DND-41 (cell line): Measurements from ENCODE around the gene RGS7BP.

ENCODE experiments used
- CTCF ChIP-seq: IDR thresholded peaks from 2 replicates; pipeline ENCODE4 v1.5.1; 2012; ENCODE audit warnings: borderline replicate concordance, low read length, moderate library complexity, mild to moderate bottlenecking; ENCODE audit not compliant: poor library complexity, severe bottlenecking; ENCODE audit errors: extremely low read depth
- EZH2 ChIP-seq: IDR thresholded peaks from 3 replicates; pipeline ENCODE4 v1.6.1; 2012; ENCODE audit warnings: borderline replicate concordance, low read depth, mild to moderate bottlenecking, moderate library complexity, low read length, inconsistent platforms; ENCODE audit not compliant: severe bottlenecking

DNA sequence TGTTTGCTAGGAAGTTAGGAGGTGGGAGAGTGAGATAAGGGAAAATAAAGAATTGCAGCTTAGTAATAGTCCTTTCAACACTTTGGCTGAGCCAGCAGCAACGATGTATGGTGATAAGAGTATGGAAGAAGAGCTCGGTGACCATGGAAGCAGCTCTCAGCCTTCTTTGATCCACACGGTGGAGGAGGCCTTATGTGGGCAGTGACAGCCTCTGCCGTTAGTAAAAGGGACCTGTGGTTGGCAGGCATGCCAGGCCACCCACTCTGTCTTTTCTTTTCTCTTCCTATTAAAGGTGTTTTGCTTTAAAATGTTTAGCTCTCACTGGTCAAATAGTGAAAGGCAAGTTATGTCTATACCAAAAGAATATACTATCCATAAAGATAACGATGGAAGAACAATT lies 7.7 kb downstream of the RGS7BP start:
- no peak for TF ChIP-seq CTCF
- TF ChIP-seq EZH2 = no peak
